Stimulated activated CD4-positive, alpha-beta T cell treated with anti-CD3 and anti-CD28 coated beads, Interleukin-1b, Interleukin-23, amount 100 ng/mL, for 1 hour (primary cell): ENCODE data around the gene SP4.

Experiments used
- DNase-seq, 2 donors: peaks; one replicate each; pipeline ENCODE4 v3.0.0-alpha.2; 2020; ENCODE audit warnings: low read depth in 2 of 2

The SP4 gene

DNA sequence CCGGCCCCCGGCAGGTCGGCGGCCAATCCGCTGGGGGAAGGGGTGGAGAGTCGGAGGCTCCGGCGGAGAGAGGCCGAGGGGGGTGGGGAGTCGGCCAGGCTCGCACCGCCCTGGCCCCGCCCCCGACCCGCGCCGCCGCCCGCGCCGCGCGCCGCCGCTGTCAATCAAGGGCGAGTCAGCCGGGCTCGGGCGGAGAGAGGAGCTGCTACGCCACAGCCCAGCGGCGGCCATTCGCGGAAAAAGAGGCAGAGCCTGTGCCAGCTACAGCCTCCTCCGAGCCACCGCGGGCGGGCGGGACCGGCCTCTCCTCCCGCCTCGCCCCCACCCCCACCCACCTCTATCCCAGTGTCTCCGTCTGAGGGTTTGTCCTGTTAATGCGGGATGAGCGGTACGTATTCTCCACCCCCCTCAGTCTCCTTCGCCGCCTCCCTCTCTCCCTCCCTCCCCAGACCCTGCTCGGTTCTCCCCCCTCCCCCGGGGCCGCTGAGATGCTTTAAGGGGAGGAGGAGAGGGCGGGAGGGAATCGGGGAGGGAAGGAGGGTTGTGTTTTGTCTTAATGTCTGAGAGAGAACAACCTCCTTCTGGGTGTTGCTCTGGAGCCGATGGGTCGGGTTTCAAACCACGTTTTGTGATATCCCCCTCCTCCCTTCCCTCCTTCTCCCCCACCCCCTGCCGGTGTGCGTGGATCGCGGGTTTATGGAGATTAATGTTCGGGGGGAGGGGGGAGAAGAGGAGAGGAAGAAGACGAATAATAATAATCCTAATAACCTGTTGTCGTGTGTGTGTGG lies at the start of gene SP4:
TSS of gene SP4 (plus strand) at position 213 of the 788 bp plus-strand sequence. CDS start at position 382, 169 bp downstream.
- peak; percentile 88 to 92 for DNase-seq

DNA sequence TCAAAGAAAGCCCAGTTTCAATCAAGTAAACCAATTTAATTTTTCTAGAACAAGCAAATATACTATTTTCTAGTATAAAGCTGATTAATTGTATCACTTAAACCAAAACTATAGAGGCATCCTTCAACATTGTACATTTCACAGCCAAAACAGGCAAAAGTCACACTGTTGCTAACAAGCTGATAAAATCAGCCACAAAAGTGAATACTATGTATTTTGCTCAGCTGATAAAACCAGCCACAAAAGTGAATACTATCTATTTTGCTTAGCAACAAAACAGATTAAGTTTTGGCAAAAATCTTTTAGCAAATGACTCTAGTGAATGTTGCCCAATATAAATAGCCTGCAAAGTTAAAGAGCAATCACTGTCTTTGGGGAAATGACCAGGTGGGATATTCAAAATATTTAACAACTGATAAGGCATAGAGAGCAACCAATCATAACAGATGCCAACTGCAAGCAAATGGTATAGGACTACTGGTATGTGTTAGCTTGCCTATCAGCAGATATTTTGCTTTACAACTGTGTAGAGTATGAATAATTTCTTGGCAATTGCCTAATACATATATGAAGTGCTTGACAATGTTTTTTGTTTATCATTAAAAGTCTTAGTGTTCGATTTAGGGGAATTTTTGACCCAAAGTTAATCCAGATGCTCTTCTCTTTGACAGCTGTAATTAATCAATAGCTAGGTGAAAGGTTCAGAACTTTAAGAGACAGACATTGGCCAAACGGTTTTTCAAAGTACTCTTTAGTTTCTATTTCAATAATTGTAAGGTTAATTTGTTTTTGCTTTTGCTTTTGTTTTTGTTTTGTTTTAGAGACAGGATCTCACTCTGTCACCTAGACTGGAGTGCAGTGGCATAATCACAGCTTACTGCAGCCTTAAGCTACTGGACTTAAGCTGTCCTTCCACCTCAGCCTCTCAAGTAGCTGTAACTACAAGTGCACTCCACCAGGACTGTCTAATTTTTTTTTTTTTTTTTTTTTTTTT lies 44.4 kb upstream of the SP4 start:
- no peak for DNase-seq

DNA sequence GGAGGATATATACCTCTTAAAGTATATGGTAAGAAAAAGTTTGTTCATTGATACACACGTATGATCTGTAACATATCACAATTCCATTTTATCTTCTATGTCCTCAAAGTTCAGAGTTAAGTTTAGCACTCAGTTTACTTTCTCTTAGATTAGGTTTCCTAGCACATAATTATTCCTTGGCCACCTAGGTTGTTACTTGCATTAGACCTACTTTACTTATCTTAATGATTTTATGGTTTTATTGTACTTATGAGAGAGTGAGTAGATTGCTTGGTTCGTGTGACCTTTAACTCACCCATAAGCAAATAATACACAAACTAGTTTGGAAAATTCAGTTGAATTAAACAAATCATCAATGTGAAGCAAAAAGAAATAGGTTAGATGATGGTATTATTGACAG lies 33.9 kb upstream of the SP4 start:
- no peak for DNase-seq

DNA sequence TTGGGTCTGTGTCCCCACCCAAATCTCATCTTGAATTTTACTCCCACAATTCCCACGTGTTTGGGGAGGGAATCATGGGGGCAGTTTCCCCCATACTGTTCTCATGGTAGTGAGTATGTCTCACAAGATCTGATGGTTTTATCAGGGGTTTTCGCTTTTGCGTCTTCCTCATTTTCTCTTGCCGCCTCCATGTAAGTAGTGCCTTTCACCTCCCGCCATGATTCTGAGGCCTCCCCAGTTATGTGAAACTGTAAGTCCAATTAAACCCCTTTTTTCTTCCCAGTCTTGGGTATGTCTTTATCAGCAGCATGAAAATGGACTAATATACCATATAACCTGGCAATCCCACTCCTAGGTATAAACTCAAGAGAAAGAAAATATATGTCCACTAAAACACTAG lies 25.9 kb upstream of the SP4 start:
- no peak for DNase-seq

DNA sequence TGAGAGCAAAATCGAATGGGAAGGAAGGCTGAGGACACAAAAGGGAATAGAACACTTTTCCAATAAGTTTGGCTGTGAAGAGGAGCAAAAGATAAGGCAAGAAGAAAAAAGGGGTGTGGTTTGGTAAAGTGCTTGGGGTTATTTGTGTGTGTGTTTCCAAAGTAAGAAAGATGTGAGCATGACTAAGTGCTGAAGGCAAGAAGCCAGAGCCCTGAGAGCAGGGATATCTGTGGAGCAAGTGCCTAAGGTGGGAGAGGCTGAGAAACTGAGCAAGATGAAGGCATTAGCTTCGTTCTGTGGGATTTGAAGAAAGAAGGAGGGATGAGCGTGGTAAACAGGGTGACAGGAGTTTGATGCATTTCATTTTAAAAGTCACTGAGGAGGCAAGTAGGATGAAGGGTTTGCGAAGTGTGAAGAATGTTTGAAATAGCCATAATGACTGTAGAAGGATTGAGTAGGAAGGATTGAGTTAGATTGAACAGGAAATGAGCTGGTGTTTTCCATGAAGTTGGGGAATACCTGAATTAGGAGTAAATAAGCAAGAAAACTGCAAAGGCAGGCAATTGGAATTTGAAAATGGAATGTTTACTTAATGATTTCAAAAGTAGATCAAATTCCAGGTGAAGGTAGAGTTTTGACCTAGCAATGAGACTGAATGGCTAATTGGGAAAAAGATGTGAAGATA lies 19.9 kb upstream of the SP4 start:
- no peak for DNase-seq

DNA sequence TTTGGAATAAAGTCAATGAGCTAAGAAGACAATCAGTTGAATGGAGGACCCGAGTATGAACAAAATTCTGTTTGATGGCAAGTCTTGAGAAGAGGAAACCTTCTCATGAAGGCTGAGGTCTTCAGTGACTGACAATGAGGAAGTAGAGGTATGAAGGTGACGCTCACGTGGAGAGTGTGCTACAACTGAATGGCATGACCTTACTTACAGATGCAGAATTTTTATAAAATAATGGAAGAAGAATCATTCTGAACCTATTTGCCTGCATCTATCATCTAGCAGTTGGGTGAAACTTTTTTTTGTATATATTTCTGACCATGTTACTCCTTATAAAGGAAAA lies 19.4 kb upstream of the SP4 start:
- no peak for DNase-seq

DNA sequence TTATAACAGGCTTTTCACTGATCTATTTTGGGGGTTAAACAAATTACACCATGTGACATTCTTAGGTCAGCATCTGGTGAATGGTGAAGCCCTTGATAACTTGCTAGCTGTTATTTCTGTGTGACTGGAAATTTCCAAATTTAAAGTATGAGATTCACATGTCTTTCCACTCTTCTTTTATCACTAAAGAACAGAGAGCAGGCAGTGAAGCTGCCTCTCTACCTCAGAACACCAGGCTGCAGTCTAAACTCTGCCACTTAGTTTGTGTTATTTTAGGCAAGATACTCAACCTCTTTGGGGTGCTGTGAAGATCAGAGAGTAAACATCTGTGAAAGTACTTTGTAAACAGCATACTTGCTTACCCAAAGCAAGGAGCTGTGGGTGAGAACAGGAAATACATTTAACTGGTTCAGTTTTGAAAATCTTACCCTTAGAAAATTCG lies 15.5 kb upstream of the SP4 start:
- DNase-seq: no peak

DNA sequence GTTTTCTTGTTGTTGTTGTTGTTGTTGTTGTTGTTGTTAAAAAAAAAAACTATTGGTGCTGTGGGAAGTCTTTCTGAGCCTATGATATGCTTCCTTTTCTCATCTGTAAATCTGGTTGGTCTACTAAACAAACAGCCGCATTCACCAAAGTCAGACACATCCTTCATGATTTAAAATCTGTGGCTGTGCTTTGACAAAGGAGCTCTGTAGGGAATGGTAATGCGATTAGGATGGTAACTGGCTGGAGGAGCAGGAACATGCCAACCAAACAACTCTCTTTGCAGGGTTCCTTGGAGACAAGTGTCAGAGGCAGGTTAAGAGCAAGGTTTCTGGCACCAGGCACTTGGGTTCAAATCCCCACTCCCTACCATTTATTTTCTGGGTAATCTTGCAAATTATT lies 14.9 kb upstream of the SP4 start:
- no peak for DNase-seq

DNA sequence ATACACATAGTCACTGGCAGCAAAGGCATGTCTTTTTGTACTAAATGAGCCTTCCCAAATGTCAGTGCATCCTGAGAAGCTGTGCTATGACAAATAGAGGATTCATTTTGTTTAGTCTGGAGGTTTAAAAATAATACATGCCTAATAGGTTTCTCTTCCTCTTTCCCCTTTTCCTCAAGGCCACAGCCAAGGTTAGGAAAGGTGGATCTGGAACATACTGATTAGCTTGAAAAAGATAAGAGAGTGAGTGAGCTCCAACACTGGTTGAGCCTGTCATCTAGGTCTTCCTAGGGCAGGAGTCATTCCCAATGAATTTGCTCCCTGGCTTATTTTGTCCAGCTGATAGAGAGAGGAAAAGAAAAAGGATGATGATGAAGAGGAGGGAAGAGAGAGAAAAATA lies 14.4 kb upstream of the SP4 start:
- DNase-seq: no peak

DNA sequence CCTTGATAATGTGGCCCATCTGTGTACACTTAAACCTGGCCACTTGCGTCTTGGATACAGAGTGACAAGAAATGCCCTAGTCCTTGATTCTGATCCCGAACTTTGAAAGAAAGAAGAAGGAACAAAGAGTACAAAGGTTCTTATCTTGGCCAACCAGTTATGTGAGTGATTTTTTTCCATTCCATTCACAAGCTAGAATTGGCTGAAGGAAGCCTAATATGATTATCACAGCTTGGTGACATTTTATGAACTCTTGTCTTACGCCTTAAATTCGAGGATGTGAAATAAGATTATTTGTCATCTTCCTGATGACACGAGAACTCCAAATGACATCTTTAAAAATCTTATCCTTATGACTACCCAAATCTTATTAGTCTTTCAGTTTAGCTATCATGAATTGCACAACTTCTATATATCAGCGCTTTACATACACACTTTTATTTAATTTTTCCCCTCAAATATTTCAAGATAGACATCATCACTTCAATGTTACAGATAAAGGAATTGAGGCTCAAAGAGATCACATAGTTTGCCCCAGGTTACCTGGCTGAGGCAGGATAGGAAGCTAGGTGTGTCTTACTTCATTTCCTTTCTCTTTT lies 13.0 kb upstream of the SP4 start:
- DNase-seq: no peak

DNA sequence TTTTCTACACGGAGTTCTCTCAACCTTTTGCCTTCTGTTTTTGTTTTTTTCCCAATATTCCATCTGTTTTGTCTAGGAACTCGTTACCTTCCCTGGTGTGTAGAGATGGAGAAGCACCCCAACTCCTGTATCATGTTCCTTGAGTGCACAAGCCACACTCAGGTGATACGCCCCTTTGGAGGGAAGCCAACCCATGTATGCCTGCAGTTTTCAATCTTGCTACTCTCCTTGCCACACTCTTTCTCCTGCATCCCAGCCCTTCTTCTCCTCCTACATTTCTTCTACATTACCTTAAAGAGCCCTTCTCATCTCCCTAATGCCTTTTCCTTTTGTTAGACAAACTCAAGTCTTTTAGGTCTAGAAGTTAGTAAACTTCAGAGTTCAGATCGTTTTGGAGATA lies 10.2 kb upstream of the SP4 start:
- DNase-seq: no peak

DNA sequence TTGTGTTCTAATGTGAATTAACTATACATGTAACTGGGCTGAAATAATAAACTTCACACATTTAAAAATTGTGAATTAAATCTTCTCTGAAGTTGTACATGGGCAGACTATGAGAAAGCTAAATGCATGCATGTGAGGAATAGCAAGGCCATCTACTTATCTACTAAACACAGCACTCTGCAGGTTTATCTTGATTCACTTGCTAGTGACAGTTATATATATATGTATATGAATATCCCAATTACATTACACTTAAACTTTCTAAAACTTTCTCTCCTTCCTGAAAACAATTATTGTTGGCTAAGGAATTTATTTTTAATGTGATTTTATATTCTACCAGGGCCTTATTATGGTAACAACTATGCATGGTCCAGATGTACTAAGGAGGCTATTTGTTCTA lies 5.1 kb upstream of the SP4 start:
- DNase-seq: no peak

DNA sequence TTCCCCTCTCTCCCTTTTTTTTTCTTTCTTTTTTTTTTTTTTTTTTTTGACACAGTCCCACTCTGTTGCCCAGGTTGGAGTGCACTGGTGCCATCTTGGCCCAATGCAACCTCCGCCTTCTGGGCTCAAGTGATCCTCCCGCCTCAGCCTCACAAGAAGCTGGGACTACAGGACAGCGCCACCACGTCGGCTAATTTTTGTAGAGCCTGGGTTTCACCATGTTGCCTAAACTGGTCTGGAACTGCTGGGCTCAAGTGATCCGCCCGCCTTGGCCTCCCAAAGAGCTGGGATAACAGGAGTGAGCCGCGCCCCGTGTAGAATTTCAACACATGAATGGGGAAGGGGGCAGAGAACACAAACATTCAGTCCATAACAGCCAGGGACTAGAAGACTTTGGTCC lies 2.6 kb upstream of the SP4 start:
- no peak for DNase-seq

DNA sequence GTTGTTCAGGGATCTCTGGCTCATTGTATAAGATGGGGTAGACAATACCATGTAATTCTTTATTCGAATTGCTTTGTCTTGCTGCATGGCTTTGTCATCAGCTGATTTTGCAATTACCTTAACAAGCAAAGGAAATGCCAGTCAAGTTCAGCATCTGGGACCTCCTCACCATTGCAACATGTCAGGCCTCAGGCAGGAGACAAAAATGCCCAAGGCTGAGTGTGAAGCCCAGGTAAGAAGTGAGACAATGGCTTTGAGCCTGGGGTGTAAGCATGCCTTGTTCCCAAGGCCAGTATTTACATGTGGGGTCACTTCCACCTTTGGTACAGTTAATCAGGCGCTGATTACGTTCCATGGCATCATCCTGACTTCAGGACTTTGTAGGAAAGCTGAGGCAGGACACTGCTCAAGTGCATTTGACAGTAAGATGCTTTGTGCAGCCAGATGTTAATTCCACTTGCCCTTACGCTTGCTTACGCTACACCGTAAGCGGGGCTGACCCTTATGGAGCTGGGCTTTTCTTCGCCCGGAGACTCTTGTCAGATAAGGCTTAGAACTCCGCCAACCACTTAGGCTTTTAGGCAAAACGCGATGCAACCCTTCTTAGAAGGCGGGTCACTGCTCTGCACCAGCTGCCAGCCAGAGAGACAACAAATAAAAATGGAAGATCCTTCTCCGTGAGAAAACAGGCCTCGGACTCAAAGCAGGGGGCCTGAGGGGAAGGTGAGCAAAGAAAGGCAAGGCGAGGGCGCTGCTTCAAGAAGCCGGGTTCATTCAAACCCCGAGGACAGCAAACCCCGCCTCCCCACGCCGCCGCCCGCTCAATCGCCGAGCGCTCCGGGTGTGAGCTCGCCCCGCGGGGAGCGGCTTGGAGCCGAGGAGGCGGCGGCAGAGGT lies 1.3 kb upstream of the SP4 start:
- no peak for DNase-seq

DNA sequence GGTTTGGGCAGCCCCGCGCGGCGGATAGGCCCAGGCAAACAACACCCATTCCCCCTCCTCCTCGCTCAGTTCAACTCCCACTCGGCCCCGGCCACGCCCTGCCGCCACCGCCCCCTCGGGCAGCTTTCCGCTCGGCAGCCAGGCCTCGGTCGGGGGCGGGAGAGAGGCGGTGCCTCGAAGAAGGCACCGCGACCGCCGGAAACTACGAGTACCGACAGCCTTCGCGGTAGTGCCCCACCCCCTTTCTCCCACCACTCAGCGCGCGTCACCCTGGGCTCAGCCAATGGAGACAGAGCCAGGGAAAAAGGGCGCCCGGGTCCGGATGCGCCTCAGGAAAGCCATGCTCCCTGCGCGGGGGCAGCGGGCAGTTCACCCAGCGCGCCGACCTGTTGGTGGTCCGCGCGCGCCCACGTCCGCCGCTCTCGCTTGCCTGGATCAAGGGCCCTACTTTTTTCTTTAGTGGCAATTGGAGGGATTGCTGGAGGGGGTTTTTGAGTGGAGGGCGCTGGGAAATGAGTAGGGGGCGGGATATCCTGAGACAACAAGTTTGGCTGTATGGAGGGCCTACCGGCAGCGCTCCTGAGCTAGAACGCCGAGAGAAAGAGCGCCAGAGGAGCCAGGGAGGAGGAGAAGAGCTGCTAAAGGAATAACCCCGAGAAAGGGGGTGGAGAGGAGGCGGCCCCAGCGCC lies 557 bp upstream of the SP4 start:
- peak; percentile 97 to 98 for DNase-seq

DNA sequence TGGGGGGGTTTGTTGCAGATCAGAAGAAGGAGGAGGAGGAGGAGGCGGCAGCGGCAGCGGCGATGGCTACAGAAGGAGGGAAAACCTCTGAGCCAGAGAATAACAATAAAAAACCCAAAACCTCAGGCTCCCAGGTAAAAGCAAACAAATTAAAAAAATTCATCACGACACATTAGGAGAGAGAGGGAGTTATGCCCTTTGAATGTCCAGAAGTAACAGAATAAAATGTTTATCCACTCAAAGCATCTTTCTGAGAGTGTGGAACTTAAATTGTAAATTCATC lies 717 bp downstream of the SP4 start:
- no peak for DNase-seq

DNA sequence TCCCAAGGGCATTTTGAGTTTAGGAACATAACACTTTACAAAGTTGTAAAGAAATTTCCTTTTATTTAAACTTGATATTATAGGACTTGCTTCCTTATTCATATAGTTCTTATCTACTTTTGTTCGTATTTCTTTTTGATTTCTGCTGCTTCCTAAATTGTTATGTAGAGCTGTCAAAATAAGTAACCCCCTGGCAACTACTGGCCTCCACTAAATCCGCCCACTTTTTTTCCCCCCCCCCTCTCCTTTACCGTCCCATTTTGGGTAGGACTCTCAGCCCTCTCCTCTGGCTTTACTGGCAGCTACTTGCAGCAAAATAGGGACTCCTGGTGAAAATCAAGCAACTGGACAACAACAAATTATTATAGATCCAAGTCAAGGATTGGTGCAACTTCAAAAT lies 1.1 kb downstream of the SP4 start:
- DNase-seq: no peak

DNA sequence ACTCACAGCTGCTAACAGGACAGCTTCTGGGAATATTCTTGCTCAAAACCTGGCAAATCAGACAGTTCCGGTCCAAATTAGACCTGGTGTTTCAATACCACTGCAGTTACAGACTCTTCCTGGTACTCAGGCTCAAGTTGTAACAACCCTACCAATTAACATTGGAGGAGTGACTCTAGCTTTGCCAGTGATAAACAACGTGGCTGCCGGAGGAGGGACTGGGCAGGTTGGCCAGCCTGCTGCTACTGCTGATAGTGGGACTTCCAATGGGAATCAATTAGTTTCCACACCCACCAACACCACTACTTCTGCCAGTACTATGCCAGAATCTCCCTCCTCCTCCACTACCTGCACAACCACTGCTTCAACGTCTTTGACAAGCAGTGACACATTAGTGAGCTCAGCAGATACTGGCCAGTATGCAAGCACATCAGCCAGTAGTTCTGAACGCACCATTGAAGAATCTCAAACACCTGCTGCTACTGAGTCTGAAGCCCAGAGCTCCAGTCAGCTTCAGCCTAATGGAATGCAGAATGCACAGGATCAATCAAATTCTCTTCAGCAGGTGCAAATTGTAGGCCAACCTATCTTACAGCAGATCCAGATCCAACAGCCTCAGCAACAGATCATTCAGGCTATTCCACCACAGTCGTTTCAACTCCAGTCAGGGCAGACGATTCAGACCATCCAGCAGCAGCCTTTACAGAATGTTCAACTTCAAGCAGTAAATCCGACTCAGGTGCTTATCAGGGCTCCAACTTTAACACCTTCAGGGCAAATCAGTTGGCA lies 2.1 kb downstream of the SP4 start:
- DNase-seq: no peak

DNA sequence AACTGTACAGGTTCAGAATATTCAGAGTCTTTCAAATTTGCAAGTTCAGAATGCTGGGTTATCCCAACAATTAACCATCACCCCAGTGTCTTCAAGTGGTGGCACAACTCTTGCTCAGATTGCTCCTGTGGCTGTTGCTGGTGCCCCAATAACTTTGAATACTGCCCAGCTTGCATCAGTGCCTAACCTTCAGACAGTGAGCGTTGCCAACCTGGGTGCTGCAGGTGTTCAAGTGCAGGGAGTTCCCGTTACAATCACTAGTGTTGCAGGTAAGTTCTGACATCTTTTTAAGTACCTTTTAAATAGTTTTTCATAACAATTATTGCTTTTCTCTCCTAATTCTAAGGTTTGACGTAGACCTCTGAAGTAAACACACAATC lies 2.7 kb downstream of the SP4 start:
- DNase-seq: no peak
